Measurements from ENCODE around the gene TPPP2.

Gene TPPP2

GRCh38 chr14:21026274-21026987 is 3.6 kb upstream of the TPPP2 start:
- Histone ChIP-seq H3K27me3 (peaks cover 64% of the 10 kb centered on the region), H3K9me3 (no peaks in the 10 kb centered on the region), H3K4me3 (ENCODE audit: low read depth in 1 of 2, low read length in 1 of 2) (no peak overlapping the region), H3K27ac (no peak overlapping the region), H3K4me1 (ENCODE audit: control insufficient read depth in 1 of 2, insufficient read depth in 1 of 2, low read depth in 1 of 2, low read length in 1 of 2) (peaks cover 7 to 16% of the 10 kb centered on the region in 2 experiments), H3K36me3 (no peaks in the 10 kb centered on the region)
- no peak for TF ChIP-seq CTCF (IDR thresholded peaks at IDR 0.05)

- Histone ChIP-seq H3K4me1 (ENCODE audit: control insufficient read depth in 1 of 2, insufficient read depth in 1 of 2, low read depth in 1 of 2, low read length in 1 of 2) (peaks cover 7 to 16% of the 10 kb centered on the region in 2 experiments), H3K36me3 (no peaks in the 10 kb centered on the region), H3K27ac (no peak overlapping the region), H3K9me3 (no peaks in the 10 kb centered on the region), H3K4me3 (ENCODE audit: low read depth in 1 of 2, low read length in 1 of 2) (no peak overlapping the region), H3K27me3 (peaks cover 59% of the 10 kb centered on the region)
- no peak for TF ChIP-seq CTCF (IDR thresholded peaks at IDR 0.05)
Observed at GRCh38 chr14:21026988-21027315, 3.1 kb upstream of the TPPP2 start.

DNA sequence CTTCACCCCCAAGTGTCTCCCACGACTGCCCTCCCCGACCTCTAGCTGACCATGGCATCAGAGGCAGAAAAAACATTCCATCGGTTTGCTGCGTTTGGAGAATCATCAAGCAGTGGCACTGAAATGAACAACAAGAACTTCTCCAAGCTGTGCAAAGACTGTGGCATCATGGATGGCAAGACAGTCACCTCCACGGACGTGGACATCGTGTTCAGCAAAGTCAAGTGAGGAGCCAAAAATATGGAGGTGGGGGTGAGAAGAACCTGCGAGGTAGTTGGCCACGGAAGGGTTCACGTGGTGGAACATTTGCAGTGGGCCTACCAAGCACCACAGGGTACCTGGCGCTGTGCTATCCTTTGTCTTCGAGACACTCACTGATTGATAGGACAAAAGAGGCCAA is 514 bp downstream of the TPPP2 start:
- no peak for TF ChIP-seq CTCF (IDR thresholded peaks at IDR 0.05)
- Histone ChIP-seq H3K27ac (no peak overlapping the region), H3K27me3 (peaks cover 23% of the 10 kb centered on the region), H3K36me3 (no peaks in the 10 kb centered on the region), H3K4me3 (ENCODE audit: low read depth in 1 of 2, low read length in 1 of 2) (no peak overlapping the region), H3K4me1 (ENCODE audit: control insufficient read depth in 1 of 2, insufficient read depth in 1 of 2, low read depth in 1 of 2, low read length in 1 of 2) (peaks cover 0 to under 1% of the 10 kb centered on the region in 2 experiments), H3K9me3 (no peaks in the 10 kb centered on the region)

DNA sequence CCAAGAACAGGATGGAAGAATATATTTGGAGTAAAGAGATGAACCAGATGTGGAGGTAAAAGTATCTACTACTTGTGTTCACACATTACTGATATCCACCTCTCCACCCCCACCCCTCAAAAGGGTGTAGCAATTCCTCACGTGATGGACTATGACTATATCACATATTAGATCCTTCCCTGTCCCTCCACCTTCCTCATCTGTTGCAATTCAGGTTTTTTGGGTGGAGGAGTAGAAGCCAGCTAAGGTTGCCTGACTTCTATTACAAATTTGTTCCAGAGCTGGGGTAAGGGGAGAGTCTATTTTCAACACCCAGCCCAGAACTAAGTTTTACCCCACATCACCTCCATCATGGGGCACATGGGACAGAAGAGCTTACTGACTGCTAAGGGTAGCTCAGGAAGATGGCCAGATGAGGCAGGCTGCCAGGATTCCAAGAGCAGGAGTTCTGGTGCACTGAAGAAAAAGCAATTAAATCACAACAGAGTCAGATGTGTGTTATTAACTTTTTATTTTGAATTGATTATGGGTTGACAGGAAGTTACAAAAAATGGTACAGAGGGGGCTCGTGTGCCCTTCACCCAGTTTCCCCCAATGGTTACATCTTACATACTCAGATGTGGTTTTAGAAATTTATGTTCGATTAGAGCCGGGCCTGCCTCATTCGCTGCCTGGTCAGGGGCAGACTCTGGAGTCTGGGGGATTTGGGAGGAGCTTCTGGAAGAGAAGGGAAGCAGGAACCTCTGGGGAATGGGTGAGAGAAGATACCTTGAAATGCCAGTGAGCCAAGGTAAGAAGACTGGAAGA is 2.5 kb downstream of the TPPP2 start:
- Histone ChIP-seq H3K4me1 (ENCODE audit: control insufficient read depth in 1 of 2, insufficient read depth in 1 of 2, low read depth in 1 of 2, low read length in 1 of 2) (no peaks in the 10 kb centered on the region), H3K27ac (no peak overlapping the region), H3K4me3 (ENCODE audit: low read depth in 1 of 2, low read length in 1 of 2) (no peak overlapping the region), H3K27me3 (peaks cover 3% of the 10 kb centered on the region), H3K9me3 (no peaks in the 10 kb centered on the region), H3K36me3 (no peaks in the 10 kb centered on the region)
- TF ChIP-seq CTCF (IDR thresholded peaks at IDR 0.05), result no peak

DNA sequence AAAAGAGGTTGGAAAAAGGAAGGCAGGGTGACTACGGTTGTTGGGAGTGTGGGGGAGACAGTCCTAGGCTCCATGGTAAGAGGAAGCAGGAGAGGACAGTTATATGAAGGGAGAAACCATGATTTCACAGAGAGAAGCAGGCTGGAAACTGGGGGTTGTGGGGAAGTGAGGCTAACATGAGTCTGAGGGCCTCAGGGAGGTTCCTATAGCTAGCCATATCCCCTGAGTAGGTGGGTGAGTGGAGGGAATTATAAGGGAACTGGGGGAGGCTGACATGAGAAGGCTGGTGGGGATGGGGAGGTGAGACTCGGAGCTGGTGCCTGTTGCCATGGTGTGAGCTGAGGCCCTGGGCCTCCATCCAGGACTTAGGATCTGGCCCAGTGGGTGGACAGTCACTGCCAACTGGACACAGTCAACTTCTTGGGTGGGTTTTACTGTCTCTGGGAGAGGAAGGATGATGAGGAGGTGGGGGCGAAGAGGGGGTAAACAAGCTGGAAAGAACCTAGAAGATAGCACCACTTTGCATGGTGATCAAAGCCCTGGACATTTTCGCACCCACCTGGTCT is 3.2 kb downstream of the TPPP2 start:
- H3K36me3 ChIP-seq, result no peaks in the 10 kb centered on the region
- H3K4me1 ChIP-seq (ENCODE audit: control insufficient read depth in 1 of 2, insufficient read depth in 1 of 2, low read depth in 1 of 2, low read length in 1 of 2), result no peaks in the 10 kb centered on the region
- no peak for TF ChIP-seq CTCF (IDR thresholded peaks at IDR 0.05)
- no peak overlapping the region for H3K4me3 ChIP-seq (ENCODE audit: low read depth in 1 of 2, low read length in 1 of 2)
- H3K27ac ChIP-seq, result no peak overlapping the region
- H3K9me3 ChIP-seq, result no peaks in the 10 kb centered on the region
- H3K27me3 ChIP-seq, result no peaks in the 10 kb centered on the region

Data from neutrophil (primary cell).